Neural progenitor cell (in vitro differentiated cells): ENCODE measurements around the gene JSRP1.

ENCODE experiments used
- CTCF ChIP-seq: fragments of 200-600 bp; sonication (generic); IDR thresholded peaks from 2 replicates; pipeline ENCODE4 v1.5.1; 2017; ENCODE audit warnings: antibody characterized with exemption, mild to moderate bottlenecking
- EZH2 ChIP-seq: fragments of 200-600 bp; sonication (generic); IDR thresholded peaks from 2 replicates; pipeline ENCODE4 v1.6.1; 2017; ENCODE audit warnings: antibody characterized with exemption, mild to moderate bottlenecking, moderate library complexity
- EZH2phosphoT487 ChIP-seq: fragments of 200-600 bp; sonication (generic); IDR thresholded peaks from 2 replicates; pipeline ENCODE4 v1.6.1; 2017; ENCODE audit warnings: antibody characterized with exemption

GRCh38 chr19:2260341-2260805 is 4.2 kb upstream of the JSRP1 start:
- TF ChIP-seq CTCF (no peak), EZH2 (no peak), EZH2phosphoT487 (no peak)
